ENCODE data around the gene NKD1.

NKD1 gene

DNA sequence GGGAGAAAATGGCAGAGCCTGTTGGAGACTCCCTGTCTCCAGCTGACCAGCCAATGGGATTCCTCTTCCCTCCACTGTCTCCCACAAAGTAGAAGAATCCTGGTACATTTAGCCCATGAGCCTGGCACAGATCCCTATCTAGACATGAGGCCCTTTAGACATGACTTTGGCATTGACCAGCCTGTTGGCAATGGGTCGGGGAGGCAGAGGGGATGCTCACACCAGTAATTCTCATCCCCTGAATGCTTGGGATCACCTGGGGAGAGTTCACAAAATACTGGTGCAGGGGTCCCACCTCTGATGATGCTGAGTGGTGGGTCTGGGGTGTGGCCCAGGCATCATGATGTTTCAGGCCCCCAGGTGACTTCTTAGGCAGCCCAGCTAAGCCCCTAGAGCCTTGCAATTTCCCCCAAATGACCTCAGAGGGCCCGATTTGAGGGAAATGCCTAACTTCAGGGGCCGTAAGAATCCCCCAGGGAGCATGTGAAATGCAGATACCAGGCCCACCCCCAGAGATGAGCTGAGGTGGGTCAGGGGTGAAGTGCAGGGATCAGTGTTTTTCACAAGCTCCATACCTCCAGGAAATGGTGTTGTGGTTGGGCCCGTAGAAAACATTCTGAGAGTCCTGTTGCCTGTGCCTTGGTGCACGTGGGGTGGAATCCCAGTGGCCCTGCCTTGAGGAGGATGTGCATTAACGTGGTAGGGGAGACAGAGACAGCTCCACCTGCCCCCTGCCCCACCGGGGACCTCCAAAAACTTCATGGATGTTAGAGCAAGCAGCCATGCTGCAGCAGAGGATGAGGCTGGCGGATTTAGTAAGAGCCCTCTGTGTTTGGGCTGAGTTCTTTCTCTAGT lies 90.8 kb downstream of the NKD1 start:
- no peak for TF ChIP-seq POLR2AphosphoS5 (IDR thresholded peaks at IDR 0.05; ENCODE audit: low read depth, low read length)
- no peak for TF ChIP-seq TAF1 (IDR thresholded peaks at IDR 0.05; ENCODE audit: borderline replicate concordance, insufficient read depth, low read length)
- TF ChIP-seq, protein P1, sequence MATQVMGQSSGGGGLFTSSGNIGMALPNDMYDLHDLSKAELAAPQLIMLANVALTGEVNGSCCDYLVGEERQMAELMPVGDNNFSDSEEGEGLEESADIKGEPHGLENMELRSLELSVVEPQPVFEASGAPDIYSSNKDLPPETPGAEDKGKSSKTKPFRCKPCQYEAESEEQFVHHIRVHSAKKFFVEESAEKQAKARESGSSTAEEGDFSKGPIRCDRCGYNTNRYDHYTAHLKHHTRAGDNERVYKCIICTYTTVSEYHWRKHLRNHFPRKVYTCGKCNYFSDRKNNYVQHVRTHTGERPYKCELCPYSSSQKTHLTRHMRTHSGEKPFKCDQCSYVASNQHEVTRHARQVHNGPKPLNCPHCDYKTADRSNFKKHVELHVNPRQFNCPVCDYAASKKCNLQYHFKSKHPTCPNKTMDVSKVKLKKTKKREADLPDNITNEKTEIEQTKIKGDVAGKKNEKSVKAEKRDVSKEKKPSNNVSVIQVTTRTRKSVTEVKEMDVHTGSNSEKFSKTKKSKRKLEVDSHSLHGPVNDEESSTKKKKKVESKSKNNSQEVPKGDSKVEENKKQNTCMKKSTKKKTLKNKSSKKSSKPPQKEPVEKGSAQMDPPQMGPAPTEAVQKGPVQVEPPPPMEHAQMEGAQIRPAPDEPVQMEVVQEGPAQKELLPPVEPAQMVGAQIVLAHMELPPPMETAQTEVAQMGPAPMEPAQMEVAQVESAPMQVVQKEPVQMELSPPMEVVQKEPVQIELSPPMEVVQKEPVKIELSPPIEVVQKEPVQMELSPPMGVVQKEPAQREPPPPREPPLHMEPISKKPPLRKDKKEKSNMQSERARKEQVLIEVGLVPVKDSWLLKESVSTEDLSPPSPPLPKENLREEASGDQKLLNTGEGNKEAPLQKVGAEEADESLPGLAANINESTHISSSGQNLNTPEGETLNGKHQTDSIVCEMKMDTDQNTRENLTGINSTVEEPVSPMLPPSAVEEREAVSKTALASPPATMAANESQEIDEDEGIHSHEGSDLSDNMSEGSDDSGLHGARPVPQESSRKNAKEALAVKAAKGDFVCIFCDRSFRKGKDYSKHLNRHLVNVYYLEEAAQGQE (IDR thresholded peaks at IDR 0.05; ENCODE audit: insufficient read depth in 1 of 2, low read depth in 2 of 2, low read length in 2 of 2), result no peak
- TF ChIP-seq SIN3A (IDR thresholded peaks at IDR 0.05; ENCODE audit: borderline replicate concordance, insufficient read depth, low read length), result no peak
- TF ChIP-seq FOXP2 (optimal IDR thresholded peaks at IDR 0.05; ENCODE audit: borderline replicate concordance, extremely low read depth, extremely low read length, insufficient read depth), result no peak

DNA sequence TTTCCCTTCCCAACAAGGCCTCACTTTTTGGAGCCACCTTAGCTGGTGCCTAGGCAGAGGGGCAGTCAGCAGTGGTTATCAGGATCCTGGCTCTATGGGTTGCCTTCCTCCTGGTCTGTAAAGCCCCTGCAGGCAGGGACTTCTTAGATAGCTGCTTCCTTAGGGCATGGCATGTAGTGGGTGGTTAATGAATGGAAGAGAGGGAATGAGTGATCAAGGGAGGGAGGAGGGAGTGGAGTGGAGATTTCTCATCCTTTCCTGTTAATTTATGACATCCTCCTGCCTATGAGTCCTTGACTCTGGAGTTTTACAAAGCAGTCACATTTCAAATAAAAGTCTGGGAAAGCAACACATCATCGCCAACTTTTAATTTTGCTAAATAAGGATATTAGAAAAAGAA lies 92.2 kb downstream of the NKD1 start:
- TF ChIP-seq TAF1 (IDR thresholded peaks at IDR 0.05; ENCODE audit: borderline replicate concordance, insufficient read depth, low read length) (no peak), FOXP2 (optimal IDR thresholded peaks at IDR 0.05; ENCODE audit: borderline replicate concordance, extremely low read depth, extremely low read length, insufficient read depth) (no peak), POLR2AphosphoS5 (IDR thresholded peaks at IDR 0.05; ENCODE audit: low read depth, low read length) (no peak), SIN3A (IDR thresholded peaks at IDR 0.05; ENCODE audit: borderline replicate concordance, insufficient read depth, low read length) (no peak)
- TF ChIP-seq, protein P1 (IDR thresholded peaks at IDR 0.05; ENCODE audit: insufficient read depth in 1 of 2, low read depth in 2 of 2, low read length in 2 of 2), result no peak

DNA sequence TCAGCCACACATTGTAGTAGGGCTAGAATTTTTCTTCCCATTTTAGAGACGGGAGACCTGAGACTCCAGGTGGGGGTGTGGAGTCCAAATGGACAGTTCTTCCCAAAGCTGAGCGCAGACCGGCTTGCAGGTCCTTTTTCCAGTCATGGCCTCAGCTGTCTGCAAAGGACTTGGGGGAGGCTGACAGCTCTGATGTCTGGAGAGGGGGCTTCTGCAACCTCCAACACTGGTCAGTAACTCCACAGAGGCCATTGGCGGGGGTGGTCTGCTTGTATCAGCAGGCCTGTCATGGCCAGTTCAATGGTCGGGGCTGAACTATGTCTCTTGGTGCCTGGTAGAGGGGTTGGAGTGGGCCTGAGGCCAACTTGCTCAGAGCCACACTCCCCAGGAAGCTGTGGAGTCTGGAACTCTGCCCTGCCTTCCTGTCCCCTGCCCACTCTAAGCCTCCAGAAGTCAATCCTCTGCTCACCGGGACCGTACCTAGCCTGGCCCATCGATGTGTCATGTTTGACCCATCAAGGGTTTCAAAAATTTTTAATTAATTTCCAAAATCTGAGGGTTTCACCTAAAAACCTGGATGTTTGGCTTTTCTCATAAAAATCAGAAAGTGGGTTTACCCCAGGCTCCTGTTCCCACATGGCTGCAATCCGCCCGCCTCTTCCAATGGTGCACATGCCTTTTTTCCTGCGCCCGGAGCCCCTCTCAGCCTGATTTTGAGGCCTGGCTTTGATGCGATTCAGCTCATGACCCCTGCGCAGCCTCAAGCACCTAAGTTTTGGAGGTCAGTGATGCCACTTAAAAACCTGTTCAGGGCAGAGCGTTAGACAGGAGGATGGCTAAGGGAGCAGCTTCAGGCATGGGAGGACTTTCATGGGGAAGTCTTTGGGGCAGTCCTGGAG lies 93.0 kb downstream of the NKD1 start:
- TF ChIP-seq, protein P1 (IDR thresholded peaks at IDR 0.05; ENCODE audit: insufficient read depth in 1 of 2, low read depth in 2 of 2, low read length in 2 of 2), result no peak
- no peak for TF ChIP-seq POLR2AphosphoS5 (IDR thresholded peaks at IDR 0.05; ENCODE audit: low read depth, low read length)
- TF ChIP-seq FOXP2 (optimal IDR thresholded peaks at IDR 0.05; ENCODE audit: borderline replicate concordance, extremely low read depth, extremely low read length, insufficient read depth), result no peak
- no peak for TF ChIP-seq SIN3A (IDR thresholded peaks at IDR 0.05; ENCODE audit: borderline replicate concordance, insufficient read depth, low read length)
- TF ChIP-seq TAF1 (IDR thresholded peaks at IDR 0.05; ENCODE audit: borderline replicate concordance, insufficient read depth, low read length), result no peak

DNA sequence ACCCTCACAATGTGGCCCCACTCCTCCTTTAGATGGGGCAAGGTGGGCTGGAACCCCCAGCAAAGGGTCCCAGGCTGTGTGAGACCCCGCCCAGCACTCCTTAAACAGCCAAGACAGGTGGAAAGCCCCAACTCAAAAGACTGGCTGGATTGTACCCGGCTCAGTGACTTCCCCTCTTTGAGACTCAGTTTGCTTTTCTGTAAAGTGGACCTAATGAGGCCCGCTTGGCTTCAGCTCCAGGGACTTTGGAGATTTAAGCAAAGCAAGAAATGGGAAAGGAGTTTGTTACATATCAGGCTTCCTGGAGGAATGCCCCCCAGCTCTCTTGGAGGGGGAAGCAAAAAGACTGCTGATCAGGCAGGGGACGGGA lies 93.6 kb downstream of the NKD1 start:
- TF ChIP-seq, protein P1 (IDR thresholded peaks at IDR 0.05; ENCODE audit: insufficient read depth in 1 of 2, low read depth in 2 of 2, low read length in 2 of 2), result no peak
- TF ChIP-seq SIN3A (IDR thresholded peaks at IDR 0.05; ENCODE audit: borderline replicate concordance, insufficient read depth, low read length), result no peak
- TF ChIP-seq FOXP2 (optimal IDR thresholded peaks at IDR 0.05; ENCODE audit: borderline replicate concordance, extremely low read depth, extremely low read length, insufficient read depth), result no peak
- TF ChIP-seq POLR2AphosphoS5 (IDR thresholded peaks at IDR 0.05; ENCODE audit: low read depth, low read length), result no peak
- no peak for TF ChIP-seq TAF1 (IDR thresholded peaks at IDR 0.05; ENCODE audit: borderline replicate concordance, insufficient read depth, low read length)
